Smooth muscle cell of the brain vasculature (primary cell): Measurements from ENCODE around the gene DPYSL3.

ENCODE experiments used
- DNase-seq: peaks from one replicate; pipeline ENCODE4 v3.0.0-alpha.2; 2012; ENCODE audit warnings: low read depth, low spot score

DPYSL3 gene

GRCh38 chr5:147403651-147404640 lies 105.9 kb downstream of the DPYSL3 start:
- DNase-seq = peak; percentile 45

GRCh38 chr5:147400881-147401280 lies 109.0 kb downstream of the DPYSL3 start:
- DNase-seq = no peak

- DNase-seq = no peak
Observed at GRCh38 chr5:147400126-147400809, 109.6 kb downstream of the DPYSL3 start.

GRCh38 chr5:147398860-147399259 lies 111.0 kb downstream of the DPYSL3 start:
- DNase-seq = no peak

- DNase-seq = no peak
Observed at GRCh38 chr5:147397616-147398015, 112.3 kb downstream of the DPYSL3 start.

GRCh38 chr5:147396070-147396823 lies 113.6 kb downstream of the DPYSL3 start:
- DNase-seq = no peak

GRCh38 chr5:147393874-147394672 lies 115.8 kb downstream of the DPYSL3 start:
- no peak for DNase-seq

GRCh38 chr5:147391781-147392180 lies 118.1 kb downstream of the DPYSL3 start:
- no peak for DNase-seq

GRCh38 chr5:147390654-147391225 lies 119.1 kb downstream of the DPYSL3 start:
- DNase-seq = no peak

- no peak for DNase-seq
Observed at GRCh38 chr5:147388184-147389108, 121.4 kb downstream of the DPYSL3 start.

- no peak for DNase-seq
Observed at GRCh38 chr5:147387109-147387508, 122.8 kb downstream of the DPYSL3 start.

GRCh38 chr5:147384346-147385193 lies 125.3 kb downstream of the DPYSL3 start:
- DNase-seq = no peak

GRCh38 chr5:147382776-147383175 lies 127.1 kb downstream of the DPYSL3 start:
- no peak for DNase-seq

- DNase-seq = no peak
Observed at GRCh38 chr5:147381555-147381954, 128.3 kb downstream of the DPYSL3 start.

GRCh38 chr5:147377682-147378081 lies 132.2 kb downstream of the DPYSL3 start:
- no peak for DNase-seq

GRCh38 chr5:147375151-147375550 lies 134.7 kb downstream of the DPYSL3 start:
- no peak for DNase-seq

- no peak for DNase-seq
Observed at GRCh38 chr5:147373328-147373727, 136.5 kb downstream of the DPYSL3 start.

GRCh38 chr5:147372191-147372590 lies 137.7 kb downstream of the DPYSL3 start:
- no peak for DNase-seq

GRCh38 chr5:147371290-147371689 lies 138.6 kb downstream of the DPYSL3 start:
- no peak for DNase-seq
